Breast epithelium (tissue), 3 donors: ENCODE data around the gene SEBOX.

Experiments
- CTCF ChIP-seq, 3 donors: fragments of 450-650 bp; IDR thresholded peaks; one replicate each; pipeline ENCODE4 v1.5.1; 2016 to 2017; ENCODE audit warnings: antibody characterized with exemption in 3 of 3, mild to moderate bottlenecking in 3 of 3, moderate library complexity in 3 of 3
- POLR2A ChIP-seq: fragments of 450-650 bp; IDR thresholded peaks from one replicate; pipeline ENCODE4 v1.6.1; 2016; ENCODE audit warnings: antibody characterized with exemption, mild to moderate bottlenecking, moderate library complexity

- TF ChIP-seq POLR2A (no peak), CTCF (IDR thresholded peaks at IDR 0.05) (no peak)
Observed at GRCh38 chr17:28404007-28404406, 39.0 kb upstream of the SEBOX start.
